Panc1 (cell line): Measurements from ENCODE around the gene RELA.

ENCODE experiments used
- CTCF ChIP-seq: fragments of 450-650 bp; IDR thresholded peaks from 2 replicates; pipeline ENCODE4 v1.5.1; 2017; ENCODE audit warnings: mild to moderate bottlenecking
- POLR2AphosphoS5 ChIP-seq: IDR thresholded peaks from 2 replicates; pipeline ENCODE4 v1.6.1; 2012; ENCODE audit warnings: mild to moderate bottlenecking, low read depth, low read length, moderate library complexity
- SIN3A ChIP-seq: IDR thresholded peaks from 2 replicates; pipeline ENCODE4 v1.6.1; 2012; ENCODE audit warnings: low read depth, mild to moderate bottlenecking, low read length, moderate library complexity, borderline replicate concordance; ENCODE audit not compliant: insufficient read depth
- TCF7L2 ChIP-seq: IDR thresholded peaks from 2 replicates; pipeline ENCODE4 v1.6.1; 2011; ENCODE audit warnings: mild to moderate bottlenecking, low read depth, low read length, inconsistent platforms
- TF ChIP-seq, protein P1 (sequence below), 2 experiments: IDR thresholded peaks; 2 replicates each; pipeline ENCODE4 v1.6.1; 2011 to 2012; ENCODE audit warnings: low read depth in 2 of 2, control low read depth in 1 of 2, low read length in 1 of 2, mild to moderate bottlenecking in 1 of 2, moderate library complexity in 1 of 2; ENCODE audit not compliant: insufficient read depth in 1 of 2

- no peak for TF ChIP-seq CTCF
- TF ChIP-seq, protein P1, sequence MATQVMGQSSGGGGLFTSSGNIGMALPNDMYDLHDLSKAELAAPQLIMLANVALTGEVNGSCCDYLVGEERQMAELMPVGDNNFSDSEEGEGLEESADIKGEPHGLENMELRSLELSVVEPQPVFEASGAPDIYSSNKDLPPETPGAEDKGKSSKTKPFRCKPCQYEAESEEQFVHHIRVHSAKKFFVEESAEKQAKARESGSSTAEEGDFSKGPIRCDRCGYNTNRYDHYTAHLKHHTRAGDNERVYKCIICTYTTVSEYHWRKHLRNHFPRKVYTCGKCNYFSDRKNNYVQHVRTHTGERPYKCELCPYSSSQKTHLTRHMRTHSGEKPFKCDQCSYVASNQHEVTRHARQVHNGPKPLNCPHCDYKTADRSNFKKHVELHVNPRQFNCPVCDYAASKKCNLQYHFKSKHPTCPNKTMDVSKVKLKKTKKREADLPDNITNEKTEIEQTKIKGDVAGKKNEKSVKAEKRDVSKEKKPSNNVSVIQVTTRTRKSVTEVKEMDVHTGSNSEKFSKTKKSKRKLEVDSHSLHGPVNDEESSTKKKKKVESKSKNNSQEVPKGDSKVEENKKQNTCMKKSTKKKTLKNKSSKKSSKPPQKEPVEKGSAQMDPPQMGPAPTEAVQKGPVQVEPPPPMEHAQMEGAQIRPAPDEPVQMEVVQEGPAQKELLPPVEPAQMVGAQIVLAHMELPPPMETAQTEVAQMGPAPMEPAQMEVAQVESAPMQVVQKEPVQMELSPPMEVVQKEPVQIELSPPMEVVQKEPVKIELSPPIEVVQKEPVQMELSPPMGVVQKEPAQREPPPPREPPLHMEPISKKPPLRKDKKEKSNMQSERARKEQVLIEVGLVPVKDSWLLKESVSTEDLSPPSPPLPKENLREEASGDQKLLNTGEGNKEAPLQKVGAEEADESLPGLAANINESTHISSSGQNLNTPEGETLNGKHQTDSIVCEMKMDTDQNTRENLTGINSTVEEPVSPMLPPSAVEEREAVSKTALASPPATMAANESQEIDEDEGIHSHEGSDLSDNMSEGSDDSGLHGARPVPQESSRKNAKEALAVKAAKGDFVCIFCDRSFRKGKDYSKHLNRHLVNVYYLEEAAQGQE (IDR thresholded peaks at IDR 0.05; ENCODE audit: insufficient read depth in 1 of 2, low read depth in 2 of 2, low read length in 1 of 2), result no peak
- TF ChIP-seq POLR2AphosphoS5, result no peak
- TF ChIP-seq TCF7L2, result no peak
- no peak for TF ChIP-seq SIN3A
Measured at GRCh38 chr11:65701686-65702085, 39.0 kb upstream of the RELA start.
